HG02973 (cell line): ENCODE results near the gene ANAPC15.

Experiments
- ATAC-seq: cut with Tn5 transposase; IDR thresholded peaks from one replicate; pipeline ENCODE4 v1.9.1; 2021; ENCODE audit warnings: moderate library complexity; ENCODE audit not compliant: unreplicated experiment

Gene ANAPC15

GRCh38 chr11:72127923-72128322 is 15.4 kb upstream of the ANAPC15 start:
- ATAC-seq, result no peak

- no peak for ATAC-seq
Measured at GRCh38 chr11:72125956-72126355, 13.5 kb upstream of the ANAPC15 start.

DNA sequence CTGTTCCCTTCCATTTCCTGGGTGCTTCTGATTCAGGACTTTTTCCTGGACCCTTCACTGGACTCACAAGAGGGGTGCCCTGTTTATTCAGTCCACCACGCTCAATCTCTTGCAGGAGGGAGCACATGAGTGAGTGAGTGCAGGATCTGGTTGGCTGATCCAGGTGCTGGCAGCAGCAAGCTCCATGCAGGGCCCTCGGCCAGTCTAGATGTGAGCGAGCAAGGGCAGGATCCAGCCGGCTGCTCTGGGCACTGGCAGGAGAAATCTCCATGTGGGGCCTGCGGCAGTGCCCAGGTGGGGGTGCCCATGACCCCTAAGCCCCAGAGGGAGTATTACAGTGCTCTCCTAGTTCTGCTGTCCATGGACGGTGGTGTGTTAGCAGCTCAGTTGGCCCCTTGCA is 11.6 kb upstream of the ANAPC15 start:
- no peak for ATAC-seq

DNA sequence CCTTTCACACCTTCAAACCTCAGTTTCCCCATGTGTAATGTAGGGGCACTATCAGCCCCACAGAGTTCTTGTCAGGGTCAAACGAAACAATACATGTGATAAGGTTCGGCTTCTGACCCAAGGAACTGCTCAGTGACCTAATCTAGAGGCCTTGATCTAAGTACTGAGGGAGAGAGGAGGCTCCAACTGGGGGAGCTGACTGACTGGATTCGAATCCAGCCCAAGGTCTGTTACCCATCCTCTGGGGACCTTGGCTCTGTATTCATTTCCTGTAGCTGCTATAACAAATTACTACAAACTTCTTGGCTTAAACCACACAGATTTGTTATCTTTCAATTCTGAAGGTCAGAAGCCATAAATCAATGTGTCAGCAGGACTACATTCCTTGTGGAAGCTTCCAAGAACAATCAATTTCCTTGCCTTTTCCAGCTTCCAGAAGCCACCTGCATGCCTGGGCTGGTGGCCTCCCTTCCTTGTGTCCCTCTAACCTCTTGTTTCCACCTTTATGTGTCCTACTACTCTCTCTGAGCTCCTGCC is 10.7 kb upstream of the ANAPC15 start:
- no peak for ATAC-seq

DNA sequence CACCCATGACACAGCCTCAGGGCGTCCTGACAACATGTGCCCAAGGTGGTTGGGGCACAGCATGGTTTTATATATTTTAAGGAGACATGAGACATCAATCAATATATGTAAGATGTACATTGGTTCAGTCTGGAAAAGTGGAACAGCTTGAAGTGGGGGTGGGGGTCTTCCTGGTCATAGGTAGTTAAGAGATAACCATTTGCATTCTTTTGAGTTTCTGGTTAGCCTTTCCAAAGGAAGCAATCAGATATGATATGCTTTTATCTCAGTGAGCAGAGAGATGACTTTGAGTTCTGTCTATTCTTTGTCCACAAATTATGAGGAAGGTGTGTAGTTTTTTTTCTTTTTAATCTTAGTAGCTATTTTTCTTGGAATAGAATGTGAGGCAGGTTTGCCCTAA is 10.1 kb upstream of the ANAPC15 start:
- ATAC-seq, result no peak

DNA sequence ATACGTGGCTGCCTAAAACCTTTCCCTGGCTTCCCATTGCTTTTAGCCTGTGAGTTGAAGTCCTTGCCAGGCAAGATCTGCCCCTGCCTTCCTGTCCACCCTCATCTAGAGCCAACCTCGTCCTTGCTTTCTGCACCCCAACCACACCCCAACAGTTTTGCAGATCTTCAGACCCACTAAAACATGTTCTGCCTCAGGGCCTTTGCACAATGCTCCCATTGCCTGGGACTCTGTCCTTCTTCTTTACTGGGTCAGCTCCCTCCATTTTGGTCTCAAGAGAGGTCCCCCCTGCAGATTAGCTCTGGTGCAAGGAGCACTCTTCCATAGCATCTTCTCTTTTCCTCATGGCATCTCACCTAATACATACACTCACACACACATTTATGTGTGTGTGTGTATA is 8.4 kb upstream of the ANAPC15 start:
- no peak for ATAC-seq

GRCh38 chr11:72119198-72119597 is 6.7 kb upstream of the ANAPC15 start:
- ATAC-seq, result no peak

DNA sequence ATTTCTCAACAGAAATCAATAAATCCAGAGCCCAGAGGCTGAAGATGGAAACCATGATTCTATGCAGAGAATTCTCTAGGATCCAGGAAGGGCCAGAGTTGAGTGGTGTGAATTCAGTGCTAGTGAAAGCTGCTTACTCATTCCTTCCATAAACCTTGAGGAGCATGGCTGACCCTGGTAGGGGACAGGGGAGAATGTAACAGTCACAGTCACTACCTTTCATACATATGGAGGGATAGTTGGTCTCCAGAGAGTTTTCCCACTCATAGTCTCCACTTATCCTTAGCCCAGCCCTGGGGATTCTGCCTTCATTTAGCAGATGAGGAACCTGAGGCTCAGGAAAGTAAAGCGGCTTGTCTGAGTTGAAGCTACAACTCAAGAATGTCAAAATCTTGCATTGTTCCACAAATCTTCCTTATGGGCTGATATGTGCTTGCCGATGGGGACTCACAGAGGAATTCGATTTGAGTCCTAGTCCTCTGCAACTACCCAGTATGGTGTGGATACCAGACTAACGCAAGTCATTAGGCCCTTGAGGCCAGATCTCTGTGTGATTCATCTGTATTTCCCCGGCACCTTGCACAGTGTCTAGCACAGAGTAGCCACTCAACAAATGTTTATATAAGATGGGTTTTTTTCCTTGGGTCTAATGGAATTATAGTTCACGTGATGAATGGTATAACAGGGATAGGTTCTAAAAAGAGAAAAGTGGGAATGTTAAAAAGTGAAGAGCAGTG is 3.7 kb upstream of the ANAPC15 start:
- no peak for ATAC-seq

- ATAC-seq, result no peak
Measured at GRCh38 chr11:72114570-72114969, 2.1 kb upstream of the ANAPC15 start.

- no peak for ATAC-seq
Measured at GRCh38 chr11:72112978-72113808, 698 bp upstream of the ANAPC15 start.

DNA sequence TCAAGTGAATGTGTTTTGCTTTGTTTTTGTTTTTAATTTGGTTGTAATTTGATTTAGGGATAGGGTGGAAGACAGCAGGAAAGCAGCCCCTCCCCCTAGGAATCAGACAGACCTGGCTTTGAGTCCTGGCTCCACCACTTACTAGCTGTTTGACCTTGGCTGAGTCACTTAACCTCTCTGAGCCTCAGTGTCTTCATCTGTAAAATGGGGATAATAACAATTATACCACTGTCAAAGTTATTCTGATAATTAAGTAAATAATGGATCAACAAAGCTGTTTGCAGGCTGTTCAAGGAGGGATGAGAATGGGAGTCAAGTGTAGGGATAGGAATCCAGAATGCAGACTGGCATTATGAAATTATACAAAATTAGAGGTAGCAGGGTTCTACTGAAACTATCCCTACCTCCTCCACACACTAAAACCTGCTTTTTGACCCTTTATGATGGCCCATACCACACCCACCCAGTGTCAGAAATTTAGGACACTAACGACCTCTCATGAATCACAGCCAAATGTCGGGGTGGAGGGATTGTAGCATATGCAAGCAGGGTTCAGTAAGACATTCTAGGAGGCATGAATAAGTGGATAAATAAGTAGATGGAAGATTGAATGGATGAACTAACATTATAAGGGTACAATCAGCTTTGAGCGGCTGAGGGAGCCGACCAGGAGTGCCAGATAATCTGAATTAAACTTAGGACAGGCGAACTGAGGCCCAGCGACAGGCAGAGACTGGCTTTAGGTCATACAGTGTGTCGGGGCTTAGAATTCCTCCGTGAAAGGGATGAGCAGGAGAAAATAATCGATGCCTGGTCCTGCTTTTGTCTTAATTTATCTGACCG is 974 bp downstream of the ANAPC15 start:
- ATAC-seq, result no peak

DNA sequence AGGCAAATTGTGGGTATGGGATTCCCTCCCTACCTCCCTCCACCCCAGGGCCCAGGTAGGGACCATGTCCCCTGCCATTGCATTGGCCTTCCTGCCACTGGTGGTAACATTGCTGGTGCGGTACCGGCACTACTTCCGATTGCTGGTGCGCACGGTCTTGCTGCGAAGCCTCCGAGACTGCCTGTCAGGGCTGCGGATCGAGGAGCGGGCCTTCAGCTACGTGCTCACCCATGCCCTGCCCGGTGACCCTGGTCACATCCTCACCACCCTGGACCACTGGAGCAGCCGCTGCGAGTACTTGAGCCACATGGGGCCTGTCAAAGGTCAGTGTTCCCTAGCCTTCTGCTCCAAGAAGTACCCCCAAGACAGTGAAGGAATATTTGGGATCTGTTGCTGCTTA is 6.6 kb downstream of the ANAPC15 start, which contains the start of gene TOMT:
Gene TOMT (plus strand): TSS at position 37 of the 400 bp plus-strand sequence. CDS start 28 bp downstream, at position 65.
- no peak for ATAC-seq

- no peak for ATAC-seq
Measured at GRCh38 chr11:72103754-72104167, 8.7 kb downstream of the ANAPC15 start.

DNA sequence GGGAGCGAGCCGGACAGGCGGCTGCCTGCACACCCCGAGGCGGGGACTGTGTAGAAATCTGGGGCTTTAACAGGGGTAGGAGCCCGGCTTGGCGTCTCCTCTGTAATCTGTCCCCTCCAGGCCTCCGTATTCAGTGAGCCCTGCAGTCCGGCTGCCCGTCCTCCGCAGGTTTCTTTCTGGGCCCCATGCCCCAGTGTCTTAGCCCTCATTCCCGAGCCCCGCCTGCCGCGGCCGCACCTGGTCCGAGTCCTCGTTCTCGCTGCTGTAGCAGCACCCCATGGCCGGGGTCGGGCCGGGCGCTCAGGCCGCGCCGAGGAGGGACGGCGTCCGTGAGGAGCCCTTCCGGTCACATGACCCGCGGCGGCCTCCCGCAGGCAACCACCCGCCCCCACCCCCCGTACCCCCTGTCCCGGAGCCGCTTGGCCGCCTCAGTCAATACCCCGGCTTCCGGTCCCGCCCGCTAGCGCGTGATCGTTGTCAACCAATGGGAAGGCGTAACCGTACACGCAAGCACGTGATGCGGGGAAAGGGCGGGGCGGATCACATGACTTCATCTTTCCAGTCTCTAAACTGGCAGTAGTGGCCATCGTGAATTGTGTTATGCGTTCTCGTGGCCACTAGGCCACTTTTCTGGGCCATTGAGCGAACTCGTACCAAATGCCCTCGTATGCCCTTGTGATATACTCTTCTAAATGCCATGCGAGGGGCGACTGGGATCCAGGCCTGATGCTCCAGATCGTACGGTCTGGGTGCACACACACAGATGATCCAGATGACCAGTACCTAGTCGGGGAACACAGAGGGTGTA is 9.3 kb downstream of the ANAPC15 start, which contains the start of gene LAMTOR1:
Gene LAMTOR1 (minus strand): TSS at position 352 of the 808 bp plus-strand sequence. CDS start 73 bp downstream, at position 279.
- ATAC-seq, result peak; percentile 81

GRCh38 chr11:72102631-72102945 is 9.9 kb downstream of the ANAPC15 start:
- ATAC-seq, result no peak

GRCh38 chr11:72102162-72102561 is 10.3 kb downstream of the ANAPC15 start:
- no peak for ATAC-seq

- ATAC-seq, result no peak
Measured at GRCh38 chr11:72100462-72100861, 12.0 kb downstream of the ANAPC15 start.

GRCh38 chr11:72100009-72100408 is 12.5 kb downstream of the ANAPC15 start:
- no peak for ATAC-seq

- no peak for ATAC-seq
Measured at GRCh38 chr11:72098741-72099140, 13.8 kb downstream of the ANAPC15 start.

GRCh38 chr11:72091292-72091691 is 21.2 kb downstream of the ANAPC15 start:
- no peak for ATAC-seq
